CD4-positive, alpha-beta T cell (primary cell): ENCODE results near the gene MET. TPM values are rescaled to one million over a fixed set of nuclear protein-coding genes. Genes with fewer than 3 reads are reported as not detected.
"Not testable (repeated sequence)": the region's sequence is repeated elsewhere in the genome, so short reads cannot be mapped to it uniquely, and the experiment has no call there.

Experiments used
- ATAC-seq: fragments of 200-7000 bp; cut with Tn5 transposase; one replicate; pipeline ENCODE4 v1.10.0; 2022; ENCODE audit warnings: mild to moderate bottlenecking; ENCODE audit not compliant: poor library complexity
- CTCF ChIA-PET: fragments of 350-600 bp; sonication (Branson Sonifier 250); formaldehyde crosslinking; loops from one replicate; lab custom pipeline; 2021; ENCODE audit warnings: antibody characterized with exemption, inconsistent platforms; lab: Charles Lee
- POLR2A ChIA-PET: fragments of 350-600 bp; sonication (Branson Sonifier 250); formaldehyde crosslinking; loops from one replicate; lab custom pipeline; 2021; ENCODE audit warnings: antibody characterized with exemption, inconsistent platforms; lab: Charles Lee
- DNase-seq, 14 experiments: peaks; one replicate each; pipeline ENCODE4 v3.0.0-alpha.2; 2013 to 2020; ENCODE audit warnings: mixed read lengths in 2 of 14
- H3K27ac ChIP-seq, 2 donors: one replicate each; pipeline versions ENCODE4 v1.5.1 to v1.7.0; 2013; ENCODE audit warnings: low read length in 2 of 2, low read depth in 1 of 2, mild to moderate bottlenecking in 1 of 2
- H3K27me3 ChIP-seq, 2 experiments: 1 replicate in 1 of 2; 2 replicates in 1 of 2; pipeline versions ENCODE4 v1.6.1 to v1.7.0; 2013; ENCODE audit warnings: low read length in 2 of 2, control low read depth in 1 of 2, mild to moderate bottlenecking in 1 of 2, moderate library complexity in 1 of 2; ENCODE audit not compliant: insufficient read depth in 2 of 2, control insufficient read depth in 1 of 2
- H3K36me3 ChIP-seq: one replicate; pipeline ENCODE4 v1.6.1; 2013; ENCODE audit warnings: low read length, control low read depth; ENCODE audit not compliant: insufficient read depth
- H3K4me1 ChIP-seq: one replicate; pipeline ENCODE4 v1.6.1; 2013; ENCODE audit warnings: low read length, control low read depth; ENCODE audit not compliant: insufficient read depth
- H3K4me3 ChIP-seq: one replicate; pipeline ENCODE4 v1.5.1; 2013; ENCODE audit warnings: mild to moderate bottlenecking, low read length, moderate library complexity
- H3K9me3 ChIP-seq, 2 experiments: 1 replicate in 1 of 2; 2 replicates in 1 of 2; pipeline versions ENCODE4 v1.6.1 to v1.7.0; 2013; ENCODE audit warnings: low read length in 2 of 2, mild to moderate bottlenecking in 2 of 2, control low read depth in 1 of 2, moderate library complexity in 1 of 2; ENCODE audit not compliant: control insufficient read depth in 1 of 2, insufficient read depth in 1 of 2
- H3K27ac Mint-ChIP-seq: one replicate; pipeline ENCODE4 v1.8.0; 2020; ENCODE audit warnings: mixed read lengths
- H3K27me3 Mint-ChIP-seq: one replicate; pipeline ENCODE4 v1.8.0; 2021; ENCODE audit warnings: mixed read lengths
- H3K36me3 Mint-ChIP-seq: one replicate; pipeline ENCODE4 v1.8.0; 2021; ENCODE audit warnings: low read depth, mixed read lengths
- H3K4me1 Mint-ChIP-seq: one replicate; pipeline ENCODE4 v1.8.0; 2021; ENCODE audit warnings: low read depth, mixed read lengths
- H3K4me3 Mint-ChIP-seq: one replicate; pipeline ENCODE4 v1.8.0; 2020; ENCODE audit warnings: mild to moderate bottlenecking, mixed read lengths
- H3K9me3 Mint-ChIP-seq: one replicate; pipeline ENCODE4 v1.8.0; 2020; ENCODE audit warnings: mixed read lengths
- intact Hi-C, 2 experiments: fragments of 100-400 bp; cut with DNase I in 1 of 2; cut with micrococcal nuclease in 1 of 2; formaldehyde crosslinking; loops; one replicate each; pipeline versions ENCODE4 v1.15.1 to v1.9.0; 2023 to 2025; cut with DNase I, micrococcal nuclease
- total RNA-seq, 174 experiments: library from RNA in 2 of 174; stranded (reverse) in 2 of 174; gene quantifications; one replicate each; pipeline ENCODE4 v1.2.3 and lab custom pipeline; 2021 to 2026
- TF ChIP-seq, protein P1 (sequence below): fragments of 200-600 bp; IDR thresholded peaks from one replicate; pipeline ENCODE4 v1.8.0; 2022; ENCODE audit warnings: antibody characterized with exemption, mild to moderate bottlenecking

The MET gene
- total RNA-seq, 2 experiments from 2014 or later = 0.14 TPM; not detected in 1

DNA sequence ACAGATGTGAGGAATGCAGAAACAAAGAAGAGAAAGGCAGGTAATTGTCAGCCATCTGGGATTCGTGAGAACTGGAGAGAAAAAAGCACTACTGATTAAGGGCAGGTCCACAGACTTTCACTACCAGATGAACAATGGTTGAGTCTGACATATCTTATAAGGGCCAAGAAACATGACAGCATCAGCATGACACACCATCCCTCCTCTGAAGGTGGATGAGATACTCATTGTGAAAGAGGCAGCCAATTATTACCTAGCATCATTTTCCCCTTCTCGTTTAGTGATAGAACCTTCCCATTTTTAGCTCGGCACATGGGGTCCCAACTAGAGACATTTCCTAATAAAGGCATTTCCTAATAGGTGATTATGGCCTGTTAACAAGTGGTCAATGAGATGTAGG is 19.2 kb upstream of the MET start:
- H3K27ac ChIP-seq = no peak overlapping the region
- H3K4me1 Mint-ChIP-seq = no peaks in the 10 kb centered on the region
- TF ChIP-seq, protein P1, sequence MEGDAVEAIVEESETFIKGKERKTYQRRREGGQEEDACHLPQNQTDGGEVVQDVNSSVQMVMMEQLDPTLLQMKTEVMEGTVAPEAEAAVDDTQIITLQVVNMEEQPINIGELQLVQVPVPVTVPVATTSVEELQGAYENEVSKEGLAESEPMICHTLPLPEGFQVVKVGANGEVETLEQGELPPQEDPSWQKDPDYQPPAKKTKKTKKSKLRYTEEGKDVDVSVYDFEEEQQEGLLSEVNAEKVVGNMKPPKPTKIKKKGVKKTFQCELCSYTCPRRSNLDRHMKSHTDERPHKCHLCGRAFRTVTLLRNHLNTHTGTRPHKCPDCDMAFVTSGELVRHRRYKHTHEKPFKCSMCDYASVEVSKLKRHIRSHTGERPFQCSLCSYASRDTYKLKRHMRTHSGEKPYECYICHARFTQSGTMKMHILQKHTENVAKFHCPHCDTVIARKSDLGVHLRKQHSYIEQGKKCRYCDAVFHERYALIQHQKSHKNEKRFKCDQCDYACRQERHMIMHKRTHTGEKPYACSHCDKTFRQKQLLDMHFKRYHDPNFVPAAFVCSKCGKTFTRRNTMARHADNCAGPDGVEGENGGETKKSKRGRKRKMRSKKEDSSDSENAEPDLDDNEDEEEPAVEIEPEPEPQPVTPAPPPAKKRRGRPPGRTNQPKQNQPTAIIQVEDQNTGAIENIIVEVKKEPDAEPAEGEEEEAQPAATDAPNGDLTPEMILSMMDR = no peak
- H3K36me3 ChIP-seq = no peaks in the 10 kb centered on the region
- intact Hi-C loops = no loop called here
- H3K27ac Mint-ChIP-seq = no peak overlapping the region
- no peak overlapping the region for H3K4me3 Mint-ChIP-seq
- no peaks in the 10 kb centered on the region for H3K4me1 ChIP-seq
- H3K9me3 Mint-ChIP-seq = no peaks in the 10 kb centered on the region
- no peak overlapping the region for H3K4me3 ChIP-seq
- H3K27me3 Mint-ChIP-seq = peaks cover 15% of the 10 kb centered on the region
- H3K36me3 Mint-ChIP-seq = no peaks in the 10 kb centered on the region
- CTCF ChIA-PET = no interaction called here
- H3K27me3 ChIP-seq = no peaks in the 10 kb centered on the region
- DNase-seq (no peak), ATAC-seq (no peak)
- H3K9me3 ChIP-seq = no peaks in the 10 kb centered on the region
- POLR2A ChIA-PET = no interaction called here

GRCh38 chr7:116653204-116653603 is 18.8 kb upstream of the MET start:
- ATAC-seq (no peak), DNase-seq (no peak)
- Histone ChIP-seq H3K4me1 (no peaks in the 10 kb centered on the region), H3K36me3 (no peaks in the 10 kb centered on the region), H3K27ac (no peak overlapping the region), H3K27me3 (no peaks in the 10 kb centered on the region), H3K4me3 (no peak overlapping the region), H3K9me3 (no peaks in the 10 kb centered on the region)
- Mint-ChIP-seq H3K9me3 (no peaks in the 10 kb centered on the region), H3K27ac (no peak overlapping the region), H3K4me1 (no peaks in the 10 kb centered on the region), H3K36me3 (no peaks in the 10 kb centered on the region), H3K27me3 (peaks cover 11% of the 10 kb centered on the region), H3K4me3 (no peak overlapping the region)
- intact Hi-C loops = no loop called here
- ChIA-PET CTCF (no interaction called here), POLR2A (no interaction called here)
- TF ChIP-seq, protein P1 = no peak

DNA sequence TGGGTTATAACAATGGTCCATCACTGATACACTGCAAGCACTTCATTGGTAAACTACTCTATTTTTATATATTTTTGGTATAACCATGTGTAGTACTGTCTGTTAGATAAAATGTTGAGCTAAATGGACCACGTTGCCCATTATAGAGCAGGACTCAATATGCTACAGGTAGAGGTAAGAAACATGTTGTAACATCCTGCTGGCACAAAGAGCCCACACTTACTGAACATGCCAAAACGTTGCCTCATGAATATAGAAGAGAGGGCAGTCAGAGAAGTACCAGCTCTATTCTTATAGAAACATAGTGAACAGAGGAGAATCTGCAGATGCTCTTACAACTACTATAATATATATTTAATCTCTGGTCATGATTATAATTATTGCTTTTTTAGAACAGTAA is 18.4 kb upstream of the MET start:
- Mint-ChIP-seq H3K27ac (no peak overlapping the region), H3K9me3 (no peaks in the 10 kb centered on the region), H3K4me1 (no peaks in the 10 kb centered on the region), H3K4me3 (no peak overlapping the region), H3K36me3 (no peaks in the 10 kb centered on the region), H3K27me3 (peaks cover 9% of the 10 kb centered on the region)
- Histone ChIP-seq H3K27me3 (no peaks in the 10 kb centered on the region), H3K9me3 (no peaks in the 10 kb centered on the region), H3K36me3 (no peaks in the 10 kb centered on the region), H3K4me1 (no peaks in the 10 kb centered on the region), H3K27ac (no peak overlapping the region), H3K4me3 (no peak overlapping the region)
- TF ChIP-seq, protein P1 = no peak
- intact Hi-C loops = no loop called here
- POLR2A ChIA-PET = no interaction called here
- DNase-seq = no peak
- CTCF ChIA-PET = no interaction called here
- no peak for ATAC-seq

DNA sequence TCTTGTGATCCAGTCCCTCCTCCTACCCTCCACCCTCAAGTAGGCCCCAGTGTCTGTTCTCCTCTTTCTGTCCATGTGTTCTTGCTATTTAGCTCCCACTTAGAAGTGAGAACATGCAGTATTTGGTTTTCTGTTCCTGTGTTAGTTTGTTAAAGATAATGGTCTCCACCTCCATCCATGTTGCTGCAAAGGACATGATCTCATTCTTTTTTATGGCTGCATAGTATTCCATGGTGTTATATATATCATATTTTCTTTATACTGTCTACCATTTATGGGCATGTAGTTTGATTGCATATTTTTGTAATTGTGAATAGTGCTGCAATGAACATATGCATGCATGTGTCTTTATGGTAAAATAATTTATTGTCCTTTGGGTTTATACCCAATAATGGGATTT is 12.7 kb upstream of the MET start:
- DNase-seq, POLR2A ChIA-PET: not testable (repeated sequence)

More for the DNA sequence above, 12.7 kb upstream of the MET start:
- H3K36me3 Mint-ChIP-seq, H3K4me1 Mint-ChIP-seq, H3K27me3 ChIP-seq, H3K9me3 Mint-ChIP-seq, ATAC-seq, H3K9me3 ChIP-seq, H3K4me3 ChIP-seq, H3K27ac ChIP-seq, H3K4me1 ChIP-seq, H3K4me3 Mint-ChIP-seq, H3K27ac Mint-ChIP-seq, H3K36me3 ChIP-seq, intact Hi-C loops: not testable (repeated sequence)
- peaks cover 10% of the 10 kb centered on the region for H3K27me3 Mint-ChIP-seq
- CTCF ChIA-PET = interaction anchor here (1.2 kb wide), 1 partner anchor 9 kb away, joined by 3 read pairs; no protein-coding TSS in a partner anchor
